ENCODE data around the gene MVB12B.

The MVB12B gene

GRCh38 chr9:126371007-126371870 is 44.6 kb downstream of the MVB12B start:
- H3K4me3 ChIP-seq (ENCODE audit: severe bottlenecking) = no peak overlapping the region
- H3K9me3 ChIP-seq (ENCODE audit: severe bottlenecking) = no peaks in the 10 kb centered on the region
- ATAC-seq (ENCODE audit: low read depth) (no peak), DNase-seq (ENCODE audit: low spot score) (no peak)
- H3K36me3 ChIP-seq (ENCODE audit: low read depth) = no peaks in the 10 kb centered on the region
- no peaks in the 10 kb centered on the region for H3K27me3 ChIP-seq (ENCODE audit: insufficient read depth, poor library complexity, severe bottlenecking)
- peak overlapping the region; percentile 98 for H3K27ac ChIP-seq (ENCODE audit: poor library complexity, severe bottlenecking)
- no peak for TF ChIP-seq CTCF (IDR thresholded peaks at IDR 0.05; ENCODE audit: poor library complexity, severe bottlenecking)
- H3K4me1 ChIP-seq (ENCODE audit: insufficient read depth, poor library complexity, severe bottlenecking) = peaks cover 48% of the 10 kb centered on the region

- ATAC-seq (ENCODE audit: low read depth) = no peak
- no peaks in the 10 kb centered on the region for H3K9me3 ChIP-seq (ENCODE audit: severe bottlenecking)
- H3K36me3 ChIP-seq (ENCODE audit: low read depth) = no peaks in the 10 kb centered on the region
- H3K27ac ChIP-seq (ENCODE audit: poor library complexity, severe bottlenecking) = peak overlapping the region; percentile 98
- no peak for TF ChIP-seq CTCF (IDR thresholded peaks at IDR 0.05; ENCODE audit: poor library complexity, severe bottlenecking)
- H3K4me3 ChIP-seq (ENCODE audit: severe bottlenecking) = no peak overlapping the region
- H3K4me1 ChIP-seq (ENCODE audit: insufficient read depth, poor library complexity, severe bottlenecking) = peaks cover 45% of the 10 kb centered on the region
- no peak for DNase-seq (ENCODE audit: low spot score)
- no peaks in the 10 kb centered on the region for H3K27me3 ChIP-seq (ENCODE audit: insufficient read depth, poor library complexity, severe bottlenecking)
Measured at GRCh38 chr9:126372716-126373115, 46.1 kb downstream of the MVB12B start.

GRCh38 chr9:126373241-126373640 is 46.6 kb downstream of the MVB12B start:
- ATAC-seq (ENCODE audit: low read depth) (peak; percentile 95), DNase-seq (ENCODE audit: low spot score) (no peak)
- Histone ChIP-seq H3K9me3 (ENCODE audit: severe bottlenecking) (no peaks in the 10 kb centered on the region), H3K27me3 (ENCODE audit: insufficient read depth, poor library complexity, severe bottlenecking) (no peaks in the 10 kb centered on the region), H3K4me1 (ENCODE audit: insufficient read depth, poor library complexity, severe bottlenecking) (peaks cover 42% of the 10 kb centered on the region), H3K4me3 (ENCODE audit: severe bottlenecking) (no peak overlapping the region), H3K27ac (ENCODE audit: poor library complexity, severe bottlenecking) (peak overlapping the region; percentile 98), H3K36me3 (ENCODE audit: low read depth) (no peaks in the 10 kb centered on the region)
- no peak for TF ChIP-seq CTCF (IDR thresholded peaks at IDR 0.05; ENCODE audit: poor library complexity, severe bottlenecking)

- H3K27ac ChIP-seq (ENCODE audit: poor library complexity, severe bottlenecking) = peak overlapping the region; percentile 98
Measured at GRCh38 chr9:126374366-126374781, 47.7 kb downstream of the MVB12B start.

More at GRCh38 chr9:126374366-126374781, 47.7 kb downstream of the MVB12B start:
- no peaks in the 10 kb centered on the region for H3K27me3 ChIP-seq (ENCODE audit: insufficient read depth, poor library complexity, severe bottlenecking)
- no peak for TF ChIP-seq CTCF (IDR thresholded peaks at IDR 0.05; ENCODE audit: poor library complexity, severe bottlenecking)
- H3K9me3 ChIP-seq (ENCODE audit: severe bottlenecking) = no peaks in the 10 kb centered on the region
- DNase-seq (ENCODE audit: low spot score) (no peak), ATAC-seq (ENCODE audit: low read depth) (no peak)
- no peaks in the 10 kb centered on the region for H3K36me3 ChIP-seq (ENCODE audit: low read depth)
- H3K4me1 ChIP-seq (ENCODE audit: insufficient read depth, poor library complexity, severe bottlenecking) = peaks cover 42% of the 10 kb centered on the region
- no peak overlapping the region for H3K4me3 ChIP-seq (ENCODE audit: severe bottlenecking)

Measured in RWPE2 (cell line).